Stimulated activated CD4-positive, alpha-beta T cell treated with anti-CD3 and anti-CD28 coated beads, Interleukin-2, amount 100 ng/mL, for 24 hours (primary cell): ENCODE results near the gene CYBB.

Experiments
- DNase-seq, 2 donors: peaks; one replicate each; pipeline ENCODE4 v3.0.0-alpha.2; 2020

The CYBB gene

GRCh38 chrX:37786624-37787422 lies 7.0 kb downstream of the CYBB start:
- DNase-seq: no peak

- no peak for DNase-seq
Observed at GRCh38 chrX:37787423-37787869, 7.6 kb downstream of the CYBB start.

GRCh38 chrX:37796310-37796709 lies 16.5 kb downstream of the CYBB start:
- no peak for DNase-seq

GRCh38 chrX:37796805-37797204 lies 16.9 kb downstream of the CYBB start:
- DNase-seq: no peak

- no peak for DNase-seq
Observed at GRCh38 chrX:37799936-37800335, 20.1 kb downstream of the CYBB start.

GRCh38 chrX:37800717-37801116 lies 20.9 kb downstream of the CYBB start:
- DNase-seq: no peak

- no peak for DNase-seq
Observed at GRCh38 chrX:37802028-37802427, 22.2 kb downstream of the CYBB start.

GRCh38 chrX:37803057-37803456 lies 23.2 kb downstream of the CYBB start:
- no peak for DNase-seq

GRCh38 chrX:37809970-37810369 lies 30.1 kb downstream of the CYBB start:
- no peak for DNase-seq

GRCh38 chrX:37812110-37812509 lies 32.3 kb downstream of the CYBB start:
- DNase-seq: no peak

GRCh38 chrX:37813570-37813969 lies 33.7 kb downstream of the CYBB start:
- DNase-seq: no peak

GRCh38 chrX:37815366-37815765 lies 35.5 kb downstream of the CYBB start:
- no peak for DNase-seq

GRCh38 chrX:37816766-37817165 lies 36.9 kb downstream of the CYBB start:
- no peak for DNase-seq

- no peak for DNase-seq
Observed at GRCh38 chrX:37817176-37817575, 37.3 kb downstream of the CYBB start.

- no peak for DNase-seq
Observed at GRCh38 chrX:37817579-37817978, 37.7 kb downstream of the CYBB start.

- DNase-seq: no peak
Observed at GRCh38 chrX:37818031-37818430, 38.2 kb downstream of the CYBB start.

GRCh38 chrX:37820646-37821045 lies 40.8 kb downstream of the CYBB start:
- DNase-seq: no peak

- no peak for DNase-seq
Observed at GRCh38 chrX:37824491-37825214, 44.8 kb downstream of the CYBB start.

- DNase-seq: peak; percentile 47 to 54
Observed at GRCh38 chrX:37825215-37825842, 45.5 kb downstream of the CYBB start.

GRCh38 chrX:37829721-37830120 lies 49.9 kb downstream of the CYBB start:
- no peak for DNase-seq

GRCh38 chrX:37830371-37830770 lies 50.5 kb downstream of the CYBB start:
- DNase-seq: no peak

GRCh38 chrX:37834937-37835336 lies 55.1 kb downstream of the CYBB start:
- no peak for DNase-seq

- no peak for DNase-seq
Observed at GRCh38 chrX:37840931-37841330, 61.1 kb downstream of the CYBB start.

GRCh38 chrX:37844622-37845021 lies 64.8 kb downstream of the CYBB start:
- DNase-seq: no peak
